CD8-positive, alpha-beta memory T cell (primary cell): ENCODE data around the gene EFHD1. TPM values are rescaled to one million over a fixed set of nuclear protein-coding genes. Genes with fewer than 3 reads are reported as not detected.
"Not testable (repeated sequence)": the region's sequence is repeated elsewhere in the genome, so short reads cannot be mapped to it uniquely, and the experiment has no call there.

Experiments
- CTCF ChIA-PET: fragments of 350-600 bp; sonication (Branson Sonifier 250); formaldehyde crosslinking; loops from one replicate; lab custom pipeline; 2021; ENCODE audit warnings: antibody characterized with exemption; lab: Charles Lee
- POLR2A ChIA-PET: fragments of 350-600 bp; sonication (Branson Sonifier 250); formaldehyde crosslinking; loops from one replicate; lab custom pipeline; 2021; ENCODE audit warnings: antibody characterized with exemption; lab: Charles Lee
- DNase-seq, 5 donors: peaks; one replicate each; pipeline versions ENCODE4 v3.0.0 to v3.0.0-alpha.2; 2020 to 2022; ENCODE audit warnings: mixed read lengths in 1 of 5
- H3K27ac ChIP-seq: one replicate; pipeline ENCODE4 v1.7.0; 2013; ENCODE audit warnings: low read depth, mild to moderate bottlenecking, low read length, moderate library complexity
- H3K27me3 ChIP-seq: 2 replicates; pipeline ENCODE4 v1.7.0; 2013; ENCODE audit warnings: low read length, mild to moderate bottlenecking; ENCODE audit not compliant: insufficient read depth, poor library complexity, severe bottlenecking
- H3K36me3 ChIP-seq: 2 replicates; pipeline ENCODE4 v1.7.0; 2013; ENCODE audit warnings: mild to moderate bottlenecking, low read length, moderate library complexity; ENCODE audit not compliant: insufficient read depth
- H3K4me1 ChIP-seq: 2 replicates; pipeline ENCODE4 v1.7.0; 2013; ENCODE audit warnings: mild to moderate bottlenecking, low read length, moderate library complexity; ENCODE audit not compliant: insufficient read depth
- H3K4me3 ChIP-seq: 2 replicates; pipeline ENCODE4 v1.7.0; 2013; ENCODE audit warnings: mild to moderate bottlenecking, low read length
- H3K9me3 ChIP-seq: 2 replicates; pipeline ENCODE4 v1.7.0; 2013; ENCODE audit warnings: mild to moderate bottlenecking, low read length
- H3K27ac Mint-ChIP-seq, 8 donors: one replicate each; pipeline ENCODE4 v1.8.0; 2020 to 2021; ENCODE audit warnings: mixed read lengths in 8 of 8, mild to moderate bottlenecking in 6 of 8, inconsistent platforms in 3 of 8, moderate library complexity in 3 of 8
- H3K27me3 Mint-ChIP-seq, 2 donors: one replicate each; pipeline ENCODE4 v1.8.0; 2020 to 2021; ENCODE audit warnings: mixed read lengths in 2 of 2, mild to moderate bottlenecking in 1 of 2, moderate library complexity in 1 of 2
- H3K36me3 Mint-ChIP-seq, 3 donors: one replicate each; pipeline ENCODE4 v1.8.0; 2020 to 2021; ENCODE audit warnings: mixed read lengths in 3 of 3, inconsistent platforms in 1 of 3, mild to moderate bottlenecking in 1 of 3
- H3K4me1 Mint-ChIP-seq, 3 donors: one replicate each; pipeline ENCODE4 v1.8.0; 2020 to 2021; ENCODE audit warnings: mixed read lengths in 3 of 3, inconsistent platforms in 1 of 3, mild to moderate bottlenecking in 1 of 3
- H3K4me3 Mint-ChIP-seq, 7 donors: one replicate each; pipeline ENCODE4 v1.8.0; 2020 to 2021; ENCODE audit warnings: mixed read lengths in 7 of 7, mild to moderate bottlenecking in 6 of 7, moderate library complexity in 4 of 7, inconsistent platforms in 2 of 7
- H3K9me3 Mint-ChIP-seq, 5 donors: one replicate each; pipeline ENCODE4 v1.8.0; 2020 to 2022; ENCODE audit warnings: mixed read lengths in 5 of 5, mild to moderate bottlenecking in 3 of 5, moderate library complexity in 2 of 5, inconsistent platforms in 1 of 5
- polyA plus RNA-seq: library from polyadenylated mRNA; unstranded; fragments of 300-500 nt; fragmentation: Illumina TruSeq; gene quantifications from one replicate; pipeline ENCODE4 v1.2.3, GENCODE V29; 2021
- total RNA-seq, 2 experiments: library from RNA; stranded (reverse); gene quantifications; one replicate each; pipeline ENCODE4 v1.2.3, GENCODE V29; 2021

EFHD1 gene
- total and polyA plus RNA-seq, 3 experiments from 2014 or later, result 0.22 to 1.6 (median 0.33) TPM

GRCh38 chr2:232634206-232635150 is 1.1 kb downstream of the EFHD1 start:
- no peaks in the 10 kb centered on the region for H3K36me3 Mint-ChIP-seq
- H3K4me1 Mint-ChIP-seq, result peaks cover 6 to 13% (median 8%) of the 10 kb centered on the region in 3 donors

DNA sequence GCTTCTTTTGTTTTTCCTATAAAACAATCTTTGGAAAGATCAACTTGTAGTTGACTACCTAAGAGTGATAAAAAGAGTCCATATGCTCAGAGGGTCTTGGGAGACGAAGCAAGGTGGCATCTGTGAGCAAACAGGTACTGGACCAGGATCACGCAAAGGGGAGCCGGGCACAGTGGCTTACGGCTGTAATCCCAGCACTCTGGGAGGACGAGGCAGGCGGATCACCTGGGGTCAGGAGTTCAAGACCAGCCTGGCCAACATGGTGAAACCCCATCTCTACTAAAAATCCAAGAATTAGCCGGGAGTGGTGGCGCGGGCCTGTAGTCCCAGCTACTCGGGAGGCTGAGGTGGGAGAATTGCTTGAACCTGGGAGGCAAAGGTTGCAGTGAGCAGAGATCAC is 2.0 kb downstream of the EFHD1 start:
- H3K9me3 Mint-ChIP-seq, H3K9me3 ChIP-seq, H3K36me3 ChIP-seq, H3K4me1 ChIP-seq, H3K36me3 Mint-ChIP-seq, H3K4me3 ChIP-seq, H3K27ac Mint-ChIP-seq, DNase-seq, CTCF ChIA-PET, POLR2A ChIA-PET, H3K27ac ChIP-seq: not testable (repeated sequence)
- Mint-ChIP-seq H3K27me3 (peaks cover 30 to 57% of the 10 kb centered on the region in 2 donors), H3K4me1 (peaks cover 6 to 13% (median 8%) of the 10 kb centered on the region in 3 donors), H3K4me3 (peak overlapping the region in 4 of 7 donors; percentile 1 to 63 (median 43))
- peaks cover 25% of the 10 kb centered on the region for H3K27me3 ChIP-seq

More at GRCh38 chr2:232634206-232635150, 1.1 kb downstream of the EFHD1 start:
- Mint-ChIP-seq H3K9me3 (peaks cover 0 to 2% (median 0%) of the 10 kb centered on the region in 5 donors), H3K4me3 (peak overlapping the region in 6 of 7 donors; percentile 1 to 63 (median 46)), H3K27me3 (peaks cover 36 to 50% of the 10 kb centered on the region in 2 donors), H3K27ac (no peak overlapping the region)
- Histone ChIP-seq H3K27ac (no peak overlapping the region), H3K27me3 (peaks cover 25% of the 10 kb centered on the region), H3K9me3 (no peaks in the 10 kb centered on the region), H3K4me1 (no peaks in the 10 kb centered on the region), H3K4me3 (no peak overlapping the region), H3K36me3 (no peaks in the 10 kb centered on the region)
- no peak for DNase-seq
- ChIA-PET CTCF (interaction anchor here (1.1 kb wide), 1 partner anchor 23 kb away, joined by 3 read pairs; no protein-coding TSS in a partner anchor), POLR2A (no interaction called here)

GRCh38 chr2:232635820-232636219 is 2.4 kb downstream of the EFHD1 start:
- H3K4me3 Mint-ChIP-seq, result peak overlapping the region in 1 of 7 donors; percentile 4
- peak overlapping the region in 1 of 8 donors; percentile 38 for H3K27ac Mint-ChIP-seq
- peaks cover 32 to 61% of the 10 kb centered on the region in 2 donors for H3K27me3 Mint-ChIP-seq
- no peaks in the 10 kb centered on the region for H3K36me3 ChIP-seq
- peaks cover 0 to 2% (median 0%) of the 10 kb centered on the region in 5 donors for H3K9me3 Mint-ChIP-seq
- ChIA-PET CTCF (no interaction called here), POLR2A (no interaction called here)
- H3K27me3 ChIP-seq, result peaks cover 25% of the 10 kb centered on the region
- no peaks in the 10 kb centered on the region for H3K9me3 ChIP-seq
- DNase-seq, result no peak
- no peaks in the 10 kb centered on the region for H3K36me3 Mint-ChIP-seq
- H3K27ac ChIP-seq, result no peak overlapping the region
- H3K4me3 ChIP-seq, result no peak overlapping the region
- no peaks in the 10 kb centered on the region for H3K4me1 ChIP-seq
- H3K4me1 Mint-ChIP-seq, result peaks cover 6 to 13% (median 8%) of the 10 kb centered on the region in 3 donors

DNA sequence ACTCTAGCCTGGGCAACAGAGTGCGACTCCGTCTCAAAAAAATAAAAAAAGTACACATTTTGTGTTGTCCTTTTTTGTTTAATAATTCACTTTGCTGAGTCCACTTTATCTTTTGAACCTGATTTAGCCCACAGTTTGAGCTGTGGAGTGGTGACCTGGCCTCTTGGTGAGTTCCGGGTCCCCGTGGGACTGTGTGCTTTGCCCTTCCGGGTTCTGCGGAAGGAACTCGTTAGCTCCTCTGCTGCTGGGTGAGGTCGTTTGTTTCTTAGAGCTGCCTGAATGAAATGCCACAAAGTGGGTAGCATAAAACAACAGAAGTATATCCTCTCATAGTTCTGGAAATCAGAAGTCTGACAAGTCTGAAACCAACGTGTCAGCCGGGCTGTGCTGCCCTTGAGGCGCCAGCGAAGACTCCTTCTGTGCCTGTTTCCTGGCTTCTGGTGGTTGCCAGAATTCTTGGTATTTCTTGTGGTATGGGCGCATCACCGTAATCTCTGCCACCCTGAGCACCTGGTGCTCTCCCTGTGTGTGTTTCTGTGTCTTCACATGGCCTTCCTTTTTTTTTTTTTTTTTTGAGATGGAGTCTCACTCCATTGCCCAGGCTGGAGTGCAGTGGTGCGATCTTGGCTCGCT is 3.5 kb downstream of the EFHD1 start:
- DNase-seq, result peak in 1 of 5 donors; percentile 22
- Mint-ChIP-seq H3K27ac (peak overlapping the region in 4 of 8 donors; percentile 4 to 76 (median 57)), H3K4me3 (peak overlapping the region in 3 of 7 donors; percentile 29 to 71 (median 61)), H3K36me3 (no peaks in the 10 kb centered on the region), H3K27me3 (peaks cover 31 to 56% of the 10 kb centered on the region in 2 donors), H3K4me1 (peaks cover 6 to 13% (median 8%) of the 10 kb centered on the region in 3 donors), H3K9me3 (peaks cover 0 to 2% (median 0%) of the 10 kb centered on the region in 5 donors)
- H3K9me3 ChIP-seq, result no peaks in the 10 kb centered on the region
- no peaks in the 10 kb centered on the region for H3K4me1 ChIP-seq
- ChIA-PET CTCF (no interaction called here), POLR2A (no interaction called here)
- no peak overlapping the region for H3K27ac ChIP-seq
- peaks cover 24% of the 10 kb centered on the region for H3K27me3 ChIP-seq
- H3K36me3 ChIP-seq, result no peaks in the 10 kb centered on the region
- no peak overlapping the region for H3K4me3 ChIP-seq

- POLR2A ChIA-PET, result no interaction called here
- no peak for DNase-seq
- no peaks in the 10 kb centered on the region for H3K4me1 ChIP-seq
- peaks cover 26 to 49% of the 10 kb centered on the region in 2 donors for H3K27me3 Mint-ChIP-seq
- no peak overlapping the region for H3K27ac ChIP-seq
- no peaks in the 10 kb centered on the region for H3K36me3 Mint-ChIP-seq
- H3K27ac Mint-ChIP-seq, result no peak overlapping the region
- H3K4me3 ChIP-seq, result no peak overlapping the region
- H3K36me3 ChIP-seq, result no peaks in the 10 kb centered on the region
- no peak overlapping the region for H3K4me3 Mint-ChIP-seq
- peaks cover 13% of the 10 kb centered on the region for H3K27me3 ChIP-seq
- peaks cover 0 to 3% (median 3%) of the 10 kb centered on the region in 3 donors for H3K4me1 Mint-ChIP-seq
- H3K9me3 Mint-ChIP-seq, result peaks cover 0 to 2% (median 0%) of the 10 kb centered on the region in 5 donors
- CTCF ChIA-PET, result no interaction called here
- no peaks in the 10 kb centered on the region for H3K9me3 ChIP-seq
These were observed 4.6 kb downstream of the EFHD1 start for GRCh38 chr2:232637866-232638583.

- no peaks in the 10 kb centered on the region for H3K9me3 Mint-ChIP-seq
- Histone ChIP-seq H3K36me3 (no peaks in the 10 kb centered on the region), H3K9me3 (no peaks in the 10 kb centered on the region), H3K4me3 (no peak overlapping the region), H3K27ac (no peak overlapping the region), H3K27me3 (no peaks in the 10 kb centered on the region), H3K4me1 (no peaks in the 10 kb centered on the region)
- no peak overlapping the region for H3K27ac Mint-ChIP-seq
- H3K4me3 Mint-ChIP-seq, result no peak overlapping the region
- ChIA-PET CTCF (no interaction called here), POLR2A (no interaction called here)
- H3K27me3 Mint-ChIP-seq, result peaks cover 20 to 33% of the 10 kb centered on the region in 2 donors
- no peaks in the 10 kb centered on the region for H3K36me3 Mint-ChIP-seq
- DNase-seq, result no peak
- H3K4me1 Mint-ChIP-seq, result no peaks in the 10 kb centered on the region
These were observed 7.9 kb downstream of the EFHD1 start for GRCh38 chr2:232641153-232641848.

GRCh38 chr2:232643147-232643425 is 9.7 kb downstream of the EFHD1 start:
- DNase-seq, result no peak
- H3K27me3 Mint-ChIP-seq, result peaks cover 12 to 27% of the 10 kb centered on the region in 2 donors
- ChIA-PET CTCF (no interaction called here), POLR2A (no interaction called here)
- H3K27me3 ChIP-seq, result no peaks in the 10 kb centered on the region
- H3K27ac ChIP-seq, result no peak overlapping the region
- H3K9me3 ChIP-seq, result no peaks in the 10 kb centered on the region
- H3K4me3 ChIP-seq, result no peak overlapping the region
- H3K36me3 Mint-ChIP-seq, result no peaks in the 10 kb centered on the region
- peak overlapping the region in 1 of 8 donors; percentile 36 for H3K27ac Mint-ChIP-seq
- no peaks in the 10 kb centered on the region for H3K4me1 Mint-ChIP-seq
- no peaks in the 10 kb centered on the region for H3K36me3 ChIP-seq
- H3K4me3 Mint-ChIP-seq, result no peak overlapping the region
- H3K9me3 Mint-ChIP-seq, result no peaks in the 10 kb centered on the region
- H3K4me1 ChIP-seq, result no peaks in the 10 kb centered on the region
